ENCODE measurements around the gene ZNF771. TPM values are rescaled to one million over a fixed set of nuclear protein-coding genes. Genes with fewer than 3 reads are reported as not detected.

The ZNF771 gene
- total and polyA plus RNA-seq, 9 of the 15 experiments (the other 6 are each of a cell fraction or from before 2014, with no cell fraction given), result 1.5 to 12.6 (median 4.4) TPM

DNA sequence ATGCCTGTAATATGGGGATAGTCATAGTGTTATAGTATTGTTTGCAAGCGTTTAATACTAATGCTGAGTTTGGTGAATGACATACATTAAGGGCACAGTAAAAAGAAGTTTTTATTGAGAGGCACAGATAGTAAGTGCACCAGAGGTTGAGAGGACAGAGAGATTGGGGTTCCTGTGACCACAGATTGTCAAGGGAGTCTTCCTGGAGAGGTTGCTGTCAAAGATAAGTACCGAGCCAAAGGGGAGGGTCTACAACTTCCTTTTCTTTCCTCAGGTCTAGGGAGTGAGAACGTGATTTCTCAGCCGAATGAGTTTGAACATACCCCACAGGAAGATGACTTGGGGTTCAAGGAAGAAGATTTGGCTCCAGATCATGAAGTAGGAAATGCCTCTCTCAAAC is 10.3 kb upstream of the ZNF771 start (continued):
- no peak for TF ChIP-seq ZNF3 (CRISPR knock-in tag; IDR thresholded peaks at IDR 0.05)
- peak; percentile 13 to 84; a peak in 2 of 4 replicates for TF ChIP-seq RCOR1 (IDR thresholded peaks at IDR 0.05; ENCODE audit: borderline replicate concordance in 1 of 2, low read depth in 2 of 2, low read length in 2 of 2)
- TF ChIP-seq KDM4B (IDR thresholded peaks at IDR 0.05; ENCODE audit: borderline replicate concordance in 2 of 2, low read depth in 1 of 2), result no peak
- TF ChIP-seq HSF4 (CRISPR knock-in tag; IDR thresholded peaks at IDR 0.05; ENCODE audit: borderline replicate concordance), result no peak
- peak; percentile 14; the same call in 1 of the 2 replicates for TF ChIP-seq NCOR1 (IDR thresholded peaks at IDR 0.05)
- no peak for TF ChIP-seq ZNF217 (CRISPR knock-in tag; IDR thresholded peaks at IDR 0.05)
- TF ChIP-seq, protein P1, sequence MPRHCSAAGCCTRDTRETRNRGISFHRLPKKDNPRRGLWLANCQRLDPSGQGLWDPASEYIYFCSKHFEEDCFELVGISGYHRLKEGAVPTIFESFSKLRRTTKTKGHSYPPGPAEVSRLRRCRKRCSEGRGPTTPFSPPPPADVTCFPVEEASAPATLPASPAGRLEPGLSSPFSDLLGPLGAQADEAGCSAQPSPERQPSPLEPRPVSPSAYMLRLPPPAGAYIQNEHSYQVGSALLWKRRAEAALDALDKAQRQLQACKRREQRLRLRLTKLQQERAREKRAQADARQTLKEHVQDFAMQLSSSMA (CRISPR knock-in tag; IDR thresholded peaks at IDR 0.05), result no peak
- TF ChIP-seq, protein P2, sequence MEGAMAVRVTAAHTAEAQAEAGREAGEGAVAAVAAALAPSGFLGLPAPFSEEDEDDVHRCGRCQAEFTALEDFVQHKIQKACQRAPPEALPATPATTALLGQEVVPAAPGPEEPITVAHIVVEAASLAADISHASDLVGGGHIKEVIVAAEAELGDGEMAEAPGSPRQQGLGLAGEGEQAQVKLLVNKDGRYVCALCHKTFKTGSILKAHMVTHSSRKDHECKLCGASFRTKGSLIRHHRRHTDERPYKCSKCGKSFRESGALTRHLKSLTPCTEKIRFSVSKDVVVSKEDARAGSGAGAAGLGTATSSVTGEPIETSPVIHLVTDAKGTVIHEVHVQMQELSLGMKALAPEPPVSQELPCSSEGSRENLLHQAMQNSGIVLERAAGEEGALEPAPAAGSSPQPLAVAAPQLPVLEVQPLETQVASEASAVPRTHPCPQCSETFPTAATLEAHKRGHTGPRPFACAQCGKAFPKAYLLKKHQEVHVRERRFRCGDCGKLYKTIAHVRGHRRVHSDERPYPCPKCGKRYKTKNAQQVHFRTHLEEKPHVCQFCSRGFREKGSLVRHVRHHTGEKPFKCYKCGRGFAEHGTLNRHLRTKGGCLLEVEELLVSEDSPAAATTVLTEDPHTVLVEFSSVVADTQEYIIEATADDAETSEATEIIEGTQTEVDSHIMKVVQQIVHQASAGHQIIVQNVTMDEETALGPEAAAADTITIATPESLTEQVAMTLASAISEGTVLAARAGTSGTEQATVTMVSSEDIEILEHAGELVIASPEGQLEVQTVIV (CRISPR knock-in tag; IDR thresholded peaks at IDR 0.05; ENCODE audit: borderline replicate concordance), result no peak
- no peak for TF ChIP-seq DACH1 (IDR thresholded peaks at IDR 0.05; ENCODE audit: partially characterized antibody)
- TF ChIP-seq TCF3 (CRISPR knock-in tag; IDR thresholded peaks at IDR 0.05), result peak; percentile 72
- TF ChIP-seq, protein P3, sequence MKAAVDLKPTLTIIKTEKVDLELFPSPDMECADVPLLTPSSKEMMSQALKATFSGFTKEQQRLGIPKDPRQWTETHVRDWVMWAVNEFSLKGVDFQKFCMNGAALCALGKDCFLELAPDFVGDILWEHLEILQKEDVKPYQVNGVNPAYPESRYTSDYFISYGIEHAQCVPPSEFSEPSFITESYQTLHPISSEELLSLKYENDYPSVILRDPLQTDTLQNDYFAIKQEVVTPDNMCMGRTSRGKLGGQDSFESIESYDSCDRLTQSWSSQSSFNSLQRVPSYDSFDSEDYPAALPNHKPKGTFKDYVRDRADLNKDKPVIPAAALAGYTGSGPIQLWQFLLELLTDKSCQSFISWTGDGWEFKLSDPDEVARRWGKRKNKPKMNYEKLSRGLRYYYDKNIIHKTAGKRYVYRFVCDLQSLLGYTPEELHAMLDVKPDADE (conservative IDR thresholded peaks at IDR 0.05; ENCODE audit: control insufficient read depth, low read depth, low read length), result no peak
- no peak for TF ChIP-seq SAP30 (IDR thresholded peaks at IDR 0.05; ENCODE audit: borderline replicate concordance, insufficient read depth, low read depth, low read length, poor library complexity, severe bottlenecking)
- TF ChIP-seq CBFA2T2 (conservative IDR thresholded peaks at IDR 0.05), result peak; percentile 57; the same call in 1 of the 2 replicates
- 0 out of 2 replicates have a peak, but pooled peaks have one; percentile 29 for TF ChIP-seq TAL1 (IDR thresholded peaks at IDR 0.05)
- TF ChIP-seq CCNT2 (IDR thresholded peaks at IDR 0.05; ENCODE audit: borderline replicate concordance, extremely low read depth, insufficient read length, low read depth, low read length), result no peak
- peak; percentile 83 for TF ChIP-seq CBFA2T3 (IDR thresholded peaks at IDR 0.05)
- no peak for TF ChIP-seq KDM5B (IDR thresholded peaks at IDR 0.05; ENCODE audit: insufficient replicate concordance, low read depth, low read length)
- peak; percentile 26; the same call in 1 of the 2 replicates for TF ChIP-seq ARID1B (IDR thresholded peaks at IDR 0.05)
- TF ChIP-seq, protein P4, sequence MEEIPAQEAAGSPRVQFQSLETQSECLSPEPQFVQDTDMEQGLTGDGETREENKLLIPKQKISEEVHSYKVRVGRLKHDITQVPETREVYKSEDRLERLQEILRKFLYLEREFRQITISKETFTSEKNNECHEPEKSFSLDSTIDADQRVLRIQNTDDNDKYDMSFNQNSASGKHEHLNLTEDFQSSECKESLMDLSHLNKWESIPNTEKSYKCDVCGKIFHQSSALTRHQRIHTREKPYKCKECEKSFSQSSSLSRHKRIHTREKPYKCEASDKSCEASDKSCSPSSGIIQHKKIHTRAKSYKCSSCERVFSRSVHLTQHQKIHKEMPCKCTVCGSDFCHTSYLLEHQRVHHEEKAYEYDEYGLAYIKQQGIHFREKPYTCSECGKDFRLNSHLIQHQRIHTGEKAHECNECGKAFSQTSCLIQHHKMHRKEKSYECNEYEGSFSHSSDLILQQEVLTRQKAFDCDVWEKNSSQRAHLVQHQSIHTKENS (CRISPR knock-in tag; IDR thresholded peaks at IDR 0.05), result no peak
- peak in 1 of 2 experiments; percentile 19; a peak in 1 of 4 replicates for TF ChIP-seq TBL1XR1 (IDR thresholded peaks at IDR 0.05; ENCODE audit: low read length in 2 of 2)

All from K562 (cell line).